ENCODE results near the gene GRIK3.

Gene GRIK3

GRCh38 chr1:36849956-36850355 lies 184.4 kb downstream of the GRIK3 start:
- no peak for TF ChIP-seq CTCF (IDR thresholded peaks at IDR 0.05; ENCODE audit: extremely low read depth, insufficient read depth, missing control alignments)
- in situ Hi-C loops (cut with MboI; ENCODE audit: low pct_unique_long_range_greater_than_20kb, low sequenced_read_pairs, unreplicated experiment), result no loop called here
- DNase-seq (ENCODE audit: low spot score), result no peak

GRCh38 chr1:36847761-36848160 lies 186.6 kb downstream of the GRIK3 start:
- no peak for TF ChIP-seq CTCF (IDR thresholded peaks at IDR 0.05; ENCODE audit: extremely low read depth, insufficient read depth, missing control alignments)
- in situ Hi-C loops (cut with MboI; ENCODE audit: low pct_unique_long_range_greater_than_20kb, low sequenced_read_pairs, unreplicated experiment), result no loop called here
- DNase-seq (ENCODE audit: low spot score), result no peak

- in situ Hi-C loops (cut with MboI; ENCODE audit: low pct_unique_long_range_greater_than_20kb, low sequenced_read_pairs, unreplicated experiment), result no loop called here
- no peak for TF ChIP-seq CTCF (IDR thresholded peaks at IDR 0.05; ENCODE audit: extremely low read depth, insufficient read depth, missing control alignments)
- no peak for DNase-seq (ENCODE audit: low spot score)
These were observed 187.1 kb downstream of the GRIK3 start for GRCh38 chr1:36847186-36847585.

GRCh38 chr1:36846357-36846756 lies 188.0 kb downstream of the GRIK3 start:
- in situ Hi-C loops (cut with MboI; ENCODE audit: low pct_unique_long_range_greater_than_20kb, low sequenced_read_pairs, unreplicated experiment), result no loop called here
- TF ChIP-seq CTCF (IDR thresholded peaks at IDR 0.05; ENCODE audit: extremely low read depth, insufficient read depth, missing control alignments), result no peak
- DNase-seq (ENCODE audit: low spot score), result no peak

- in situ Hi-C loops (cut with MboI; ENCODE audit: low pct_unique_long_range_greater_than_20kb, low sequenced_read_pairs, unreplicated experiment), result no loop called here
- TF ChIP-seq CTCF (IDR thresholded peaks at IDR 0.05; ENCODE audit: extremely low read depth, insufficient read depth, missing control alignments), result no peak
- no peak for DNase-seq (ENCODE audit: low spot score)
These were observed 188.5 kb downstream of the GRIK3 start for GRCh38 chr1:36845802-36846201.

- in situ Hi-C loops (cut with MboI; ENCODE audit: low pct_unique_long_range_greater_than_20kb, low sequenced_read_pairs, unreplicated experiment), result no loop called here
- no peak for DNase-seq (ENCODE audit: low spot score)
- no peak for TF ChIP-seq CTCF (IDR thresholded peaks at IDR 0.05; ENCODE audit: extremely low read depth, insufficient read depth, missing control alignments)
These were observed 189.4 kb downstream of the GRIK3 start for GRCh38 chr1:36844917-36845316.
